HG02970 (cell line): Measurements from ENCODE around the gene SOX15.

ENCODE experiments used
- ATAC-seq: cut with Tn5 transposase; IDR thresholded peaks from one replicate; pipeline ENCODE4 v1.9.1; 2021; ENCODE audit warnings: mild to moderate bottlenecking, moderate library complexity, moderate number of reproducible peaks; ENCODE audit not compliant: unreplicated experiment, low FRiP score

Gene SOX15

DNA sequence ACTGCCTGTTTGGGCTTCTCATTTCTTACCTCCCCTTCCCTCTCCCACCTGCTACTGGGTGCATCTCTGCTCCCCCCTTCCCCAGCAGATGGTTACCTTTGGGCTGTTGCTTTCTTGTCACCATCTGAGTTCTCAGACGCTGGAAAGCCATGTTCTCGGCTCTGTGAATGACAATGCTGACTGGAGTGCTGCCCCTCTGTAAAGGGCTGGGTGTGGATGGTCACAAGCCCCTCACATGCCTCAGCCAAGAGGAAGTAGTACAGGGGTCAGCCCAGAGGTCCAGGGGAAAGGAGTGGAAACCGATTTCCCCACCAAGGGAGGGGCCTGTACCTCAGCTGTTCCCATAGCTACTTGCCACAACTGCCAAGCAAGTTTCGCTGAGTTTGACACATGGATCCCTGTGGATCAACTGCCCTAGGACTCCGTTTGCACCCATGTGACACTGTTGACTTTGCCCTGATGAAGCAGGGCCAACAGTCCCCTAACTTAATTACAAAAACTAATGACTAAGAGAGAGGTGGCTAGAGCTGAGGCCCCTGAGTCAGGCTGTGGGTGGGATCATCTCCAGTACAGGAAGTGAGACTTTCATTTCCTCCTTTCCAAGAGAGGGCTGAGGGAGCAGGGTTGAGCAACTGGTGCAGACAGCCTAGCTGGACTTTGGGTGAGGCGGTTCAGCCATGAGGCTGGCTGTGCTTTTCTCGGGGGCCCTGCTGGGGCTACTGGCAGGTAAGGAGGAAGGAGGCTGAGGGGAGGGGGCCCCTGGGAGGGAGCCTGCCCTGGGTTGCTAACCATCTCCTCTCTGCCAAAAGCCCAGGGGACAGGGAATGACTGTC, 10.7 kb downstream of the SOX15 start, which contains the start of gene CD68:
TSS of gene CD68 (plus strand) at position 638 of the 833 bp plus-strand sequence. CDS start at position 678, 40 bp downstream.
- ATAC-seq = no peak

DNA sequence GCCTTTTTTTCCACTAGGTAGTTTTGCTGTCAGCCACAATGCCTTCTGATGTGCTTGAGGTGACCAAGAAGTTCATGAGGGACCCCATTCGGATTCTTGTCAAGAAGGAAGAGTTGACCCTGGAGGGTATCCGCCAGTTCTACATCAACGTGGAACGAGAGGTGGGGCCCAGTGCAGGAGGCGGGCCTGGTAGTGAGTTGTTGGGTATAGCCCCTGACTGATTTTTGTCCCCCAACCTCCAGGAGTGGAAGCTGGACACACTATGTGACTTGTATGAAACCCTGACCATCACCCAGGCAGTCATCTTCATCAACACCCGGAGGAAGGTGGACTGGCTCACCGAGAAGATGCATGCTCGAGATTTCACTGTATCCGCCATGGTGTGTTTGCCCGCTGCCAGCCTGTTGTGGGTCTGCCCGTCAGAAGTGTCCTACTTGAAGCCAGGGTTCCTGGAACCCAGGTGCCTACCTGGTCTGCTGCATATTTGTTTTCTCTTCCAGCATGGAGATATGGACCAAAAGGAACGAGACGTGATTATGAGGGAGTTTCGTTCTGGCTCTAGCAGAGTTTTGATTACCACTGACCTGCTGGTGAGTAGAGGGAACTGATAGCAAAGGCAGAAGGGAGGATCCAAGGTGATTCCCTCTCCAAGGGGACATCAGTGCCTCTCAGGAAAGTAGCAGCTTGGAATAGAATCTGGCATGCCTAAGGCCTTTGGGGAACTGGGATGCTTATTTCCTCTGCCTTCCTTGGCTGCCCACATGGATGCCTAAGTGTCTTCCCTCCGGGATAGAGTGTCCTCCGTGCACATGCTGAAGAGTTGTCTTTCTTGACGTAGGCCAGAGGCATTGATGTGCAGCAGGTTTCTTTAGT, 12.3 kb downstream of the SOX15 start:
- no peak for ATAC-seq

DNA sequence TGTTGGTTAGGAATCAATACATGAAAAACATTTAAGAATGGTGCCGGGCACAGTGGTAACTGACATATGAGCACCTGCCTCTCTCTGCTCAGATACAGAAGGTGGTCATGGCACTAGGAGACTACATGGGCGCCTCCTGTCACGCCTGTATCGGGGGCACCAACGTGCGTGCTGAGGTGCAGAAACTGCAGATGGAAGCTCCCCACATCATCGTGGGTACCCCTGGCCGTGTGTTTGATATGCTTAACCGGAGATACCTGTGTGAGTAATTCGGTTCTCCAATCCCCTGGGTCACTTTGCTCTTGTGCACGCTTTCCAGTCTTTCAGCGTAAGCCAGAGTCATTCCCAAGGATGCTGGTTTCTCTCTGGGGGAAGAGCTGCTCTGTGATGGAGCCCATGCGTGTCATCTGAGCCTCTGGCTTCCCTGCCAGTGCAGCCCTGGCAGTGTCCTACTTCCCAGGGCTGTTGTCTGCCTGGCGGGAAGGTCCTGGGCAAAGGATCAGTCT, 13.4 kb downstream of the SOX15 start:
- ATAC-seq = no peak

DNA sequence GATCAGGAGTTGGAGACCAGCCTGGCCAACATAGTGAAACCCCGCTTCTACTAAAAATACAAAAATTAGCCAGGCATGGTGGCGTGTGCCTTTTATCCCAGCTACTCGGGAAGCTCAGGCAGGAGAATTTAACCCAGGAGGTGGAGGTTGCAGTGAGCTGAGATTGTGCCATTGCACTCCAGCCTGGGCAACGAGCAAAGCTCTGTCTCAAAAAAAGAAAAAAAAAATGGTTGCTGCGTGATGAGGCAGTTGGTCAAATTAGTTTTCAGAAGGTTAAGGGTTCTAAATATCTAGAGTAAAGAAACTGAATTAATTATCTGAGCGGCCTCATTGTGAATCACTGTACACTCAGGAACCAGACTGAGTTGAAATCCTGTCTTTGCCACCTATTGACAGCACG, 13.9 kb downstream of the SOX15 start:
- ATAC-seq = no peak

DNA sequence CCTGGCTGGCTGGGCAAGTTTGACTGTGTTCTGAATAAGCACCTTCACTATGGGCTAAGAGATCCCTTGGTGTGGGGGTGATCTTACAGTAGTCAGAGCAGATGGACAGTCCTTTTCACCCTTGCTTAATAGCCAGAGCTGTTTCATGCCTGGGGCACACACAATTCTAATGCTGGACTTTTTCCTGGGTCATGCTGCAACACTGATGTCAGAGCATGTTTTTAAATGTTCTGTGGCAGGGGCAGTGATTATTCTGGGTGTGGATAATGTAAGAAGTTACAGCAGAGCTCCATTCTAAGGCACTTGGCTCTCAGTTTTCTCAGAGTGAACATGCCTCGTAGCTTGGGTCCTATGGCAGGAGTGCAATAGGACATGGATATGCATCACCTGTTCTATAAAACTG, 14.4 kb downstream of the SOX15 start:
- no peak for ATAC-seq

DNA sequence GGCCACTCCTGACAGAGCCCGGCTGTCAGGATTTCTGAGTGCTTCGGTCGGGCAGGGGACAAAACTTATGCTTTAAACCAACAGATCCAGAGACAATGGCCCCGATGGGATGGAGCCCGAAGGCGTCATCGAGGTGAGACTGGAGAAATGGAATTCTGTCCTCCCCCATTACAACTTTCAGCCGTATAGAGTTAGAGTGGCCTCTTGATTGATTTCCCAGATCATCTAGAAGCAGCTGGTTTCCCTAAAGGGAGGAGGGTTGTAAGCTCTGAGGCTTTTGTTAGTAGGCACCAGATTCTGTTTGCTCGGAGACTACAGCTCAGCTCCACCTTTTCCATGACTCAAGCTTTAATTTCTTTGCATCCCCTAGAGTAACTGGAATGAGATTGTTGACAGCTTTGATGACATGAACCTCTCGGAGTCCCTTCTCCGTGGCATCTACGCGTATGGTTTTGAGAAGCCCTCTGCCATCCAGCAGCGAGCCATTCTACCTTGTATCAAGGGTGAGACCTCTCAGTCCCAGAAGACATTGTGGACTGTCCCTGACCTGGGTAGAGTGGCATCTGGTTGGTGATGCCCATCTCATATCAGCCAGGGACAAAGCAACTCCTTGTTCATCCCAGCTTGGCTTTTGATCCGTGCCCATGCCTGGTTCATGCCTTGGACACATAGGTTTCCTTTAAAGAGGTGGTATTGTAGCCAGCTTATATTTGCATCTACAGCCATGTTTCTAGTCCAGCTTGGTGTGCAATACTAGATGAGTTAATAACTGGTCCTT, 15.5 kb downstream of the SOX15 start:
- no peak for ATAC-seq

DNA sequence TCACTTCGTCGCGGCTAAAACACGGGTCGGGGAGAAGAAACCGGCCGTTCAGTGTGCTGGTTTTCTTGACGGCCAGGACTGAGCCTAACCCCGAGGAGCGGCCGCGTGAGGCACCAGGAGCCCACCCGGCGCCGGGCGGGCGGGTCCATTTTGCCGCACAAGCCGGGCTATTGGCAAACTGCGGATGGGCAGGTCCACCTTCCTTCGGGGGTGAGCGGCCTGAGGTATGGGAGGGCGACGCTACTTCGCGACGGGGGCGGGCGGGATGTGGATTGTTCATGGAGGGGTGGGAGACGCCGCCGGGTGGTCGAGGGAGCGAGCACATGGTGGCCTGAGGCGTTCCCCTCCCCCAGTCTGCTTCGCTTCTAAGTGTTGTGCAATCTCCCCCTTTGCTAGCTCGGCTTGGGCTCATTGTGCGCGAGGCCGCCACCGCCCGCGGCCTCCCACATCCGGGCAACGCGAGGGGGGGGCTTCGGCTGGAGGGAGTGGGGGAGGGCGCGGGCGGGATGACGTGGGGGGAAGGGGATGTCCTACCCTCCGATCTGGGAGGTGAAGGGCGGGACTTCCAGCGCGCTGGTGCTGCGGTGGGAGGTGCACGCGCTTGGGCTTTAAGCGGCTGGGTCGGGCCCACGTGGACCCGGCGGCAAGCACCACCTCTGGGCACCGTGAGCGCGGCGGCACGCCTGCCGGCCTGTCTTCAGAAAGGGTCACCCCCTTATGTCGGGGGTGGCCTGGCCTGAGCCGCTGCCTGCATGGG, 16.4 kb downstream of the SOX15 start:
- no peak for ATAC-seq

DNA sequence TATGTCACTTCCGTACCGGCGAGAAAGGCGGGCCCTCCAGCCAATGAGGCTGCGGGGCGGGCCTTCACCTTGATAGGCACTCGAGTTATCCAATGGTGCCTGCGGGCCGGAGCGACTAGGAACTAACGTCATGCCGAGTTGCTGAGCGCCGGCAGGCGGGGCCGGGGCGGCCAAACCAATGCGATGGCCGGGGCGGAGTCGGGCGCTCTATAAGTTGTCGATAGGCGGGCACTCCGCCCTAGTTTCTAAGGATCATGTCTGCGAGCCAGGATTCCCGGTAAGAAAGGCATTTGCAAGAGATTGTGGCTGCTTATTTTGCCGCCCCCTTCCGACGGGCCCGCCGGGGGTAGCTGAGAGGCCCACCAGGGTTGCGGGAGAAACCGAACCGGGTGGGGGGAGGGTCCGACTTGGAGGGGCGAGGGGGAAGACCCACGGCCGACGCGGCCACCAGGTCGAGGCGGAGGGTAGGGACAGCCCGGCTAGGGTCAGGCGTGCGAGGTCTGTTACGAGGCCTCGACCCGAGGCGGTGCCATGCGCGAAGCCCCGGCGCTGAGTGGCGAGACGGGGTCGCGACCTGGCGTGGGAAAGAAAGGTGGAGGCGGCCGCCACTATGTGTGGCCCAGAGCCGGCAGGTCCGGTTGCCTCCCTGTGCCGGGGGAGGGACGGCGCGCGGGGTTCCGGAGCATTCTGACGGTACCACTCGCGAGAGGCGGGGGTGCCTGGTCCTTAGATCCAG, 17.1 kb downstream of the SOX15 start:
- ATAC-seq = peak; percentile 83

DNA sequence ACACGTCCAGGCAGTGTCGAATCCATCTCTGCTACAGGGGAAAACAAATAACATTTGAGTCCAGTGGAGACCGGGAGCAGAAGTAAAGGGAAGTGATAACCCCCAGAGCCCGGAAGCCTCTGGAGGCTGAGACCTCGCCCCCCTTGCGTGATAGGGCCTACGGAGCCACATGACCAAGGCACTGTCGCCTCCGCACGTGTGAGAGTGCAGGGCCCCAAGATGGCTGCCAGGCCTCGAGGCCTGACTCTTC, 17.6 kb downstream of the SOX15 start:
- ATAC-seq = no peak

DNA sequence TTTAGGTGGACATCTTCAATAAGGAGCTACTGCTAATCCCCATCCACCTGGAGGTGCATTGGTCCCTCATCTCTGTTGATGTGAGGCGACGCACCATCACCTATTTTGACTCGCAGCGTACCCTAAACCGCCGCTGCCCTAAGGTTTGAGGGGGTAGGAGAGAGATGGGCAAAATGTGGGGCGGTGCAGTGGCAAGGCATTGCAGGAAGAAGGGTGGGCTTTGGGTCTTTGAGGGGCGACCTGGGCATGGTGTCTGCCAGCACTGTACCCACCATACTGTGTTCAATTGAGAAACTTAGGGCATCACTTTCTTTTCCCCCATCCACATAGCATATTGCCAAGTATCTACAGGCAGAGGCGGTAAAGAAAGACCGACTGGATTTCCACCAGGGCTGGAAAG, 19.5 kb downstream of the SOX15 start:
- no peak for ATAC-seq

DNA sequence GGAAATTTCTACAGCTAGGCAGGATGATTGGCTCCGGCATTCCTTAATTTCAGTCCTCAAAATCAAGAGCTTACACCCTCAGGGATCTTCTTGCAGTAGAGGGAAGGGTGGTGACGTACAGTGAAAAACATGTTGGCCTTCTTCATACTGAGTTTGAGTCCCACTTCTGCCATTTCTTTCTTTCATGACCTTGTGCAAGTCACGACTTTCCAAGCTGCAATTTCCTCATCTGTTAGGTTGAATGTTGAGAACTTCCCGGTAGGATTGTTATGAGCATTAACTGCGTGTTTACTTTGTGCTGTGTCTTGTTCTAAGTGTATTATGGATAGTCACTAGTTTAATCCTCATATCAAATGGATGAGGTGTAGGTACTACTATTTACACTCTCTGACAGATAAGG, 20.3 kb downstream of the SOX15 start:
- ATAC-seq = no peak

DNA sequence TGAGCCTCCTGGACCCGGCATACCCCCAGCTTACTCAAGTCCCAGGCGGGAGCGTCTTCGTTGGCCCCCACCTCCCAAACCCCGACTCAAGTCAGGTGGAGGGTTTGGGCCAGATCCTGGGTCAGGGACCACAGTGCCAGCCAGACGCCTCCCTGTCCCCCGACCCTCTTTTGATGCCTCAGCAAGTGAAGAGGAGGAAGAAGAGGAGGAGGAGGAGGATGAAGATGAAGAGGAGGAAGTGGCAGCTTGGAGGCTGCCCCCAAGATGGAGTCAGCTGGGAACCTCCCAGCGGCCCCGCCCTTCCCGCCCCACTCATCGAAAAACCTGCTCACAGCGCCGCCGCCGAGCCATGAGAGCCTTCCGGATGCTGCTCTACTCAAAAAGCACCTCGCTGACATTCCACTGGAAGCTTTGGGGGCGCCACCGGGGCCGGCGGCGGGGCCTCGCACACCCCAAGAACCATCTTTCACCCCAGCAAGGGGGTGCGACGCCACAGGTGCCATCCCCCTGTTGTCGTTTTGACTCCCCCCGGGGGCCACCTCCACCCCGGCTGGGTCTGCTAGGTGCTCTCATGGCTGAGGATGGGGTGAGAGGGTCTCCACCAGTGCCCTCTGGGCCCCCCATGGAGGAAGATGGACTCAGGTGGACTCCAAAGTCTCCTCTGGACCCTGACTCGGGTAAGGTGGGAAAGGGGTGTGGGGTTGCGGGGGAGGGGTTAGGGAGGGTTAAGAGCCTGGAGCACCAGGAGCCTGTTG, 26.6 kb downstream of the SOX15 start:
- no peak for ATAC-seq

DNA sequence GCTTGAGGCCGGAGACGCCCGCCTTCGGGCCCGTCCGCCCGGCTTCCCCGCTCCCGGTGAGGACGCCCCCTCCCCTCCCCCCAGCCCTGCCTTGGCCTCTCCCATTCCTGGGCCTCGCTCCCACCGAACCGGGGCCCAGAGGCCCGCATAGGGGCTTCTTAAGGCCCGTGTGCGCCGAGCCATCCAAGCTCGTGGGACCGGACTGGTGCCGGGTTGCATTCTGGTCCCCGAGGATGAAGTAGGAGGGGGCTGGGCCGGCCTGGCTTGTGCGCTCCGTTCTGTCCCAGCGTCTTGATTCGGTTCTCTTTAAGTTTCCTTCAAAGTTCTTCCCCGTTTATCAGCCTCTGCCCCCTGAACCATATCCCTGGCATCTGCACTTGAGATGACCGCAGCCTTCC, 27.7 kb downstream of the SOX15 start:
- ATAC-seq = no peak

DNA sequence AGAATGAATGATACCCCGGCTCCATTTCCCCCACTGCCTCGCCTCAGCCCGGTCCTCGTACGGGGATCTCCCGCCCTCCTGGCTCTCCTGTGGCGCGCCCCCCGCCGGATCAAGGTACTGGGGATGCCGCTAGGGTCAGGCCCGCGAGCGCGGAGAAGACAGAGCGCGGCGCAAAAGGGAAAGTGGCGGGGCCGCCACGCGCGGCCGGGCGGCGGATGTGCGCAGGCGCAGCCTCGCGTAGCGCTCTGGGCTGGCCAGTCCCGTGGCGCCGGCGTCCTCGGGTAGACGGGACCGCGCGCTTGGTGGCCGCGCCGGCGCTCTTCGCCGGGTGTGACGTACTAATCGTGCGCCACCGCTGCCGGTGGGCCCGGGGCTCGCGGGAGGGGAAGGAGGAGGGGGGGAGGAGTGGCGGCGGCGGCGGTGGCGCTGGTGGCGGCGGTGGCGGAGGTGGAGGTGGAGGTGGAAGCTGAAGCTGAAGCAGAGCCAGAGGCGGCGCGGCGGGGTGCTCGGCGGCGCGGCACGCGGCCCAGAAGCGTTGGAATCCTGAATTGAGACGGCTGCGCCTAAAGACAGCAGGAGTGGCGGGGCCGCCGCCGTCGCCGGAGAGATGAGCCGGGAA, 28.2 kb downstream of the SOX15 start, which contains the start of gene SENP3:
TSS of gene SENP3 (plus strand) at position 331 of the 619 bp plus-strand sequence. CDS start 1,158 bp downstream, outside the sequence.
- peak; percentile 60 for ATAC-seq

DNA sequence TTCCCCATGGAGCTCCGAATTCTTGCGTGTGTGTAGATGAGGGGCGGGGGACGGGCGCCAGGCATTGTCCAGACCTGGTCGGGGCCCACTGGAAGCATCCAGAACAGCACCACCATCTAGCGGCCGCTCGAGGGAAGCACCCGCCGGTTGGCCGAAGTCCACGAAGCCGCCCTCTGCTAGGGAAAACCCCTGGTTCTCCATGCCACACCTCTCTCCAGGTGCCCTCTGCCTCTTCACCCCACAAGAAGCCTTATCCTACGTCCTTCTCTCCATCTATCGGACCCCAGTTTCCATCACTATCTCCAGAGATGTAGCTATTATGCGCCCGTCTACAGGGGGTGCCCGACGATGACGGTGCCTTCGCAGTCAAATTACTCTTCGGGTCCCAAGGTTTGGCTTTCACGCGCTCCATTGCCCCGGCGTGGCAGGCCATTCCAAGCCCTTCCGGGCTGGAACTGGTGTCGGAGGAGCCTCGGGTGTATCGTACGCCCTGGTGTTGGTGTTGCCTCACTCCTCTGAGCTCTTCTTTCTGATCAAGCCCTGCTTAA, 28.8 kb downstream of the SOX15 start:
- ATAC-seq = peak; percentile 56

DNA sequence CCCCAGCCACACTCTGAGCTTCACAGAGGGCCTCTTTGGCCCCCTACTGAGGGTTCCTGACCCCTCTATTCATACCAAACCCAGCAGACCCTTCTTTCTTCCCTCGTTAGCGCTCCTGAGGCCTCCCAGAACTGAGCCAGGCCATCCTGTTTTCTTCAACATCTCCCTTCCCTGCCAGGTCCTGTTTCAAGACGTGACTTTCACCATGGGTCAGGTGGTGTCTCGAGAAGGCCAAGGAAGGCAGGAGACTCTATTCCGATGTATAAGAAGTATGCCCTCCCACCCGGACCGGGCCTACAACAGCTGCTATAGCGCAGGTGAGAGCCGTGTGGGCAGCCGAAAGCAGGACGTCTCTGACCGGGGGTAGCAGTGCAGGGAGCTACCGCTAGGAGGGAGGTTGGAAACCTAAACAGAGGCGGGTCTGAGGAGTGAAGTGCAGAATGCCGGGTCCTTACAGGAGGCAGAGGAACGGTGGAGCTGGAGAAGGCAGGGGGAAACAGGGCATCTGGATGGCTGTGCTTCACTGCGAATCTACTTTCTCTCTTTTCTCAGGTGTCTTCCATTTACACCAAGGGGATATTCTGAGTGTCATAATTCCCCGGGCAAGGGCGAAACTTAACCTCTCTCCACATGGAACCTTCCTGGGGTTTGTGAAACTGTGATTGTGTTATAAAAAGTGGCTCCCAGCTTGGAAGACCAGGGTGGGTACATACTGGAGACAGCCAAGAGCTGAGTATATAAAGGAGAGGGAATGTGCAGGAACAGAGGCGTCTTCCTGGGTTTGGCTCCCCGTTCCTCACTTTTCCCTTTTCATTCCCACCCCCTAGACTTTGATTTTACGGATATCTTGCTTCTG, 29.5 kb downstream of the SOX15 start:
- ATAC-seq = no peak
